Type B pancreatic cell (in vitro differentiated cells): Measurements from ENCODE around the gene SHE. TPM values are rescaled to one million over a fixed set of nuclear protein-coding genes. Genes with fewer than 3 reads are reported as not detected.

Source experiments
- DNase-seq: peaks from one replicate; pipeline ENCODE4 v3.0.0; 2021; ENCODE audit warnings: mixed read lengths; ENCODE audit not compliant: unreplicated experiment; ENCODE audit errors: extremely low spot score
- H3K27ac Mint-ChIP-seq: 2 replicates; pipeline ENCODE4 v1.8.0; 2021; ENCODE audit warnings: mild to moderate bottlenecking, mixed read lengths
- H3K27me3 Mint-ChIP-seq: 2 replicates; pipeline ENCODE4 v1.8.0; 2021; ENCODE audit warnings: mixed read lengths
- H3K36me3 Mint-ChIP-seq: 2 replicates; pipeline ENCODE4 v1.8.0; 2021; ENCODE audit warnings: mixed read lengths
- H3K4me1 Mint-ChIP-seq: one replicate; pipeline ENCODE4 v1.8.0; 2021; ENCODE audit warnings: mixed read lengths; ENCODE audit not compliant: unreplicated experiment
- H3K4me3 Mint-ChIP-seq: 2 replicates; pipeline ENCODE4 v1.8.0; 2021; ENCODE audit warnings: mild to moderate bottlenecking, mixed read lengths
- H3K9me3 Mint-ChIP-seq: 2 replicates; pipeline ENCODE4 v1.8.0; 2021; ENCODE audit warnings: mixed read lengths
- CTCF ChIP-seq: fragments of 200-600 bp; sonication (generic); conservative IDR thresholded peaks from 2 replicates; pipeline ENCODE4 v1.5.0; 2021; ENCODE audit warnings: antibody characterized with exemption, mild to moderate bottlenecking
- total RNA-seq: library from RNA; stranded (reverse); gene quantifications from 2 replicates; pipeline ENCODE4 v1.2.1, GENCODE V29; 2021; ENCODE audit warnings: low replicate concordance

Gene SHE
- total RNA-seq, 1 donor from 2014 or later = 0.27 TPM

GRCh38 chr1:154497026-154497806 lies 5.0 kb downstream of the SHE start:
- Mint-ChIP-seq H3K36me3 (no peaks in the 10 kb centered on the region), H3K27me3 (peaks cover 53% of the 10 kb centered on the region), H3K4me3 (no peak overlapping the region), H3K4me1 (peaks cover 8% of the 10 kb centered on the region), H3K9me3 (no peaks in the 10 kb centered on the region), H3K27ac (peak overlapping the region; percentile 24)
- DNase-seq = no peak
- TF ChIP-seq CTCF = no peak

GRCh38 chr1:154496383-154496782 lies 5.8 kb downstream of the SHE start:
- H3K36me3 Mint-ChIP-seq = no peaks in the 10 kb centered on the region
- DNase-seq = no peak
- peaks cover 56% of the 10 kb centered on the region for H3K27me3 Mint-ChIP-seq
- H3K4me3 Mint-ChIP-seq = no peak overlapping the region
- H3K4me1 Mint-ChIP-seq = peaks cover 8% of the 10 kb centered on the region
- no peak overlapping the region for H3K27ac Mint-ChIP-seq
- no peaks in the 10 kb centered on the region for H3K9me3 Mint-ChIP-seq
- TF ChIP-seq CTCF = no peak

GRCh38 chr1:154495496-154496273 lies 6.5 kb downstream of the SHE start:
- Mint-ChIP-seq H3K9me3 (no peaks in the 10 kb centered on the region), H3K4me1 (peaks cover 8% of the 10 kb centered on the region), H3K36me3 (no peaks in the 10 kb centered on the region), H3K4me3 (no peak overlapping the region), H3K27me3 (peaks cover 54% of the 10 kb centered on the region), H3K27ac (no peak overlapping the region)
- DNase-seq = no peak
- no peak for TF ChIP-seq CTCF

- peaks cover 8% of the 10 kb centered on the region for H3K4me1 Mint-ChIP-seq
- no peak for TF ChIP-seq CTCF
- peaks cover 41% of the 10 kb centered on the region for H3K27me3 Mint-ChIP-seq
- no peak for DNase-seq
- no peak overlapping the region for H3K4me3 Mint-ChIP-seq
- H3K9me3 Mint-ChIP-seq = no peaks in the 10 kb centered on the region
- no peaks in the 10 kb centered on the region for H3K36me3 Mint-ChIP-seq
- H3K27ac Mint-ChIP-seq = no peak overlapping the region
Measured at GRCh38 chr1:154493276-154493675, 8.9 kb downstream of the SHE start.

DNA sequence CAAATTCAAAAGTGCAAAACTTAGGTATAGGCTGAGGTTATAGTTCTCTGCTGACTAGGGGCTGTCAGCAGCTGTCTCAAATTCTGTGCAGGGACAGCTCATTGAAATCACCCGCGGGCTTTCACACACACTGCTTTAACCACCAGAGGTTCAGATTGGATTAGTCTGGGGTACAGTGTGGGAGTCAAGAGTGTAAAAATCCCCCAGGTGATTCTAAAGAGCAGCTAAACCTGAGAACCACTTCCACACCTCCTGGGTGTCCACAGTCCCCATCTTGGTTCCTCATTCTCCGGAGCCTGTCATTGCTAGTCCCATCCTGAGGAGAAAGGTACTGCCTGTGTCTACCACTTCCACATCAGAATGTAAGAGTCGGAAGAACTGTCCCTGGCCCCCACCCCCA lies 10.1 kb downstream of the SHE start:
- H3K36me3 Mint-ChIP-seq = no peaks in the 10 kb centered on the region
- no peak for TF ChIP-seq CTCF
- H3K4me3 Mint-ChIP-seq = no peak overlapping the region
- peaks cover 8% of the 10 kb centered on the region for H3K4me1 Mint-ChIP-seq
- no peak for DNase-seq
- H3K27me3 Mint-ChIP-seq = peaks cover 39% of the 10 kb centered on the region
- no peaks in the 10 kb centered on the region for H3K9me3 Mint-ChIP-seq
- no peak overlapping the region for H3K27ac Mint-ChIP-seq
